ENCODE results near the gene PKN3. TPM values are rescaled to one million over a fixed set of nuclear protein-coding genes. Genes with fewer than 3 reads are reported as not detected.

PKN3 gene
- total RNA-seq, 1 donor from 2014 or later: 13.4 TPM

DNA sequence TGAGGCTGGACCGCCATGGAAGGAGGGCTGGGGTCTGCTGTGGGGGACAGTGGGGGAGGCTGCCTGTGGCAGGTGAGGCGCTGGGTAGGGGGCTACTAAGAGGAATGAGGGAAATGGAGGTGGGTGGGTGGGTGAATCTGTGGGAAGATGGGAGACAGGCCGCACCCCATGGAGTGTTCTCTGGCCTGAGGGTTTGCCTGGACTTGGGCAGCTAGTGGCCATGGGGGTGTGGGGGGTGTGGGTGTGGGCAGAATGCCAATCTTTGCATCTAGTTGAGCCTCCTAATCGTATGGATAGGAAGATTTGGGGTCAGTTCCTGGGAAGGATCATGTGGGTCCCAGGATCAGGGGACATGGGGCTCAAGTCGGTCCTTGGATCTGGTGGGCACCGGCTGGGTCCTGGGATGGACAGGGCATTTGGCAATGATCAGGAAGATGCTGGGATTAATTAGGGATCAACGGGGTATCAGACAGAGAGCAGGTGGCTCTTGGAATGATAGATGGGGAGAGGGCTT is 21.1 kb downstream of the PKN3 start:
- Histone ChIP-seq H3K27me3 (no peaks in the 10 kb centered on the region), H3K4me1 (no peaks in the 10 kb centered on the region), H3K27ac (peak overlapping the region; percentile 82), H3K9me3 (no peaks in the 10 kb centered on the region), H3K36me3 (peaks cover 4% of the 10 kb centered on the region), H3K4me3 (peak overlapping the region; percentile 87)
- intact Hi-C loops (cut with DNase I): no loop called here
- TF ChIP-seq, protein P1, sequence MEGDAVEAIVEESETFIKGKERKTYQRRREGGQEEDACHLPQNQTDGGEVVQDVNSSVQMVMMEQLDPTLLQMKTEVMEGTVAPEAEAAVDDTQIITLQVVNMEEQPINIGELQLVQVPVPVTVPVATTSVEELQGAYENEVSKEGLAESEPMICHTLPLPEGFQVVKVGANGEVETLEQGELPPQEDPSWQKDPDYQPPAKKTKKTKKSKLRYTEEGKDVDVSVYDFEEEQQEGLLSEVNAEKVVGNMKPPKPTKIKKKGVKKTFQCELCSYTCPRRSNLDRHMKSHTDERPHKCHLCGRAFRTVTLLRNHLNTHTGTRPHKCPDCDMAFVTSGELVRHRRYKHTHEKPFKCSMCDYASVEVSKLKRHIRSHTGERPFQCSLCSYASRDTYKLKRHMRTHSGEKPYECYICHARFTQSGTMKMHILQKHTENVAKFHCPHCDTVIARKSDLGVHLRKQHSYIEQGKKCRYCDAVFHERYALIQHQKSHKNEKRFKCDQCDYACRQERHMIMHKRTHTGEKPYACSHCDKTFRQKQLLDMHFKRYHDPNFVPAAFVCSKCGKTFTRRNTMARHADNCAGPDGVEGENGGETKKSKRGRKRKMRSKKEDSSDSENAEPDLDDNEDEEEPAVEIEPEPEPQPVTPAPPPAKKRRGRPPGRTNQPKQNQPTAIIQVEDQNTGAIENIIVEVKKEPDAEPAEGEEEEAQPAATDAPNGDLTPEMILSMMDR (IDR thresholded peaks at IDR 0.05): no peak
- no peak for DNase-seq
- no peak for ATAC-seq

DNA sequence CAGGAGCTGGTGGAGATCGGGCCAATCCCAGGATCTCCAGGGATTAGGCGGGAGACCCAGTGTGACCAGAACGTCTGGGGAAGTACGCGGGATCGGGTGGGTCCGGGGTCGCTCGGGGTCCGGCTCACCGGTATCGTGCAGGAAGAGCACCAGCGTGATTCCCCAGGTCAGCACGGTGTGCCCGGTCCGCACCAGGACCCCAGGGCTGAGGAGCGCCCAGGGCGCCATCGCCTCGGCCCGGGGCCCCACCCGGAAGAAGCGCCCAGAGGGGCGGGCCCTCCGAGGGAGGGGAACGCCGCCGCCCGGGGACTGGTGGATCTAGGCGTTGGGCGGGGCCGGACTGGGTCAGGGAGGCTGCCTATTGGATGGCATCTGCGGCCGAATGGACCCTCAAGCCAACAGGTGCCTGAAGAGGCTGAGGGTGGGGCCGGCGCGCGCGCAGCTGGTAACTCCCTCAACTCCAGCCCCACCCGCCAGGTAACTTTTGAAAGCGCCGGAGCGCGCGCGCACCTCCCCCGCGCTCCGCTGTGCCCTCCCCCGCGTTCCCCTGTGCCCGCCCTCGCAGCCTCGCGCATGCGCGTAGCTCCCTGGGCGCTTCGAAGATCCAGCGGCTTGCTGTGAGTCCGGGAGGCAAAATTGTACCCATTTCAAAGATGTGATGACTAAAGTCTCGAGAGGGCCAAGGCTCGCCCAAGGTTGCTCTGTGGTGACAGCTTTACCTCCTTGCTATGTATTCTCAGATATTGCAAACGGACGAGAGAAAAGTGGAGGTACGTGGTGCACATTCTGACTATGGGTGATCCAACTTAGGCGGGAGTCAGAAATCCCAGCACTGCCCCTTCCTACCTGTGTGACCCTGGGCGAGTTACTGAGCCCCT is 21.8 kb downstream of the PKN3 start, which contains the start of gene ZDHHC12:
ZDHHC12 (minus strand) TSS at position 262 of the 878 bp plus-strand sequence; CDS start at position 228, 34 bp downstream.
- peak; percentile 100 for DNase-seq
- TF ChIP-seq, protein P1 (IDR thresholded peaks at IDR 0.05): no peak
- Histone ChIP-seq H3K4me1 (no peaks in the 10 kb centered on the region), H3K36me3 (peaks cover 4% of the 10 kb centered on the region), H3K9me3 (no peaks in the 10 kb centered on the region), H3K27me3 (no peaks in the 10 kb centered on the region), H3K27ac (peak within 1 kb of the TSS; percentile 82), H3K4me3 (peak within 1 kb of the TSS; percentile 87)
- intact Hi-C loops (cut with DNase I): no loop called here
- ATAC-seq: peak; percentile 97

DNA sequence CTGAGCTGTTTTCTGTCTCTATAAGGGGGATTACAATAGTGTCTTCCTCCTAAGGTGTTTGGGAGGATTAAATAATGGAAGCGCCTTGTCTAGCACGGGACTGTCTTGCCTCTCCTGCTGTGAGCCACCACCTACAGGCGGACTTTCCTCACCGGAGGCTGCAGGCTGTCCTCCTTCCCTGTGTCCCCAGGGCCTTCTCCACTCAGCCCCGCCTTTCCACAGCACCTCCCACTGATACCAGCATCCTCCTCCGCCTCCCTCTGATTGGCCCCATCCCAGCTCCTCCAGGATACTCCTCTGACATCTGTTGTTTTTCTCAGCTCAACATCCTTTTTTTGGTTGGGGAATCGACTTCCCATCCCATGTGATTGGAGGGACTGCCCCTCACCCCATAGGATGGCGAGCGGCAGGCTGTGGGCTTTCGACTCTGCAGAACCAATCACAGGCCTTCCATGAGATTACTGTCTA is 22.5 kb downstream of the PKN3 start:
- H3K4me1 ChIP-seq: no peaks in the 10 kb centered on the region
- H3K27me3 ChIP-seq: no peaks in the 10 kb centered on the region
- H3K36me3 ChIP-seq: peaks cover 4% of the 10 kb centered on the region
- DNase-seq (peak; percentile 77), ATAC-seq (peak; percentile 41)
- intact Hi-C loops (cut with DNase I): no loop called here
- peak overlapping the region; percentile 87 for H3K4me3 ChIP-seq
- TF ChIP-seq, protein P1 (IDR thresholded peaks at IDR 0.05): no peak
- peak overlapping the region; percentile 82 for H3K27ac ChIP-seq
- no peaks in the 10 kb centered on the region for H3K9me3 ChIP-seq

DNA sequence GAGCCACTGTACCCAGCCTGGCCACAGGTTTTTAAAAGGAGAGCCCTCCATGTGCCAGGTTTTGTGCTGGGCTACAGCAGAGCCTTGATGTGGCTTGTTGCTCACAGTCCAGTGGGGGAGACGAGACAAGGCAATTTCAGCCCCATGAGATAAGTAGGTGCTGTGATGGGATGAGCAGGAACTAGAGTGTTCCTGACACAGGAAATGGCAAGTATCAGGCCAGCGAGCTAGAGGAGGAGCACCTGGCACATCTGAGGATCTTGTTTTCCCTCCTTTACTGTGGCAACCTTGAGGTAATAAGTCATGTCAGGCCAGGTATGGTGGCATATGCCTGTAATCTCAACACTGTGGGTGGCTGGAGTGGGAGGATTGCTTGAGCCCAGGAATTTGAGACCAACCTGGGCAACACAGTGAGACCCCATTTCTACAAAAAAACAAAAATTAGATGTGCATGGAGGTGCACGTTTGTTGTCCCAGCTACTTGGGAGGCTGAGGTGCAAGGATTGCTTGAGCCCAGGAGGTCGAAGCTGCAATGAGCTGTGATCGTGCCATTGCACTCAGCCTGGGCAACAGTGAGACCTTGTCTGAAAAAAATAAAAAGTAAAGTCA is 25.4 kb downstream of the PKN3 start:
- DNase-seq: no peak
- H3K4me1 ChIP-seq: no peaks in the 10 kb centered on the region
- H3K36me3 ChIP-seq: peaks cover 4% of the 10 kb centered on the region
- H3K27me3 ChIP-seq: no peaks in the 10 kb centered on the region
- no peak overlapping the region for H3K4me3 ChIP-seq
- TF ChIP-seq, protein P1 (IDR thresholded peaks at IDR 0.05): no peak
- intact Hi-C loops (cut with DNase I): no loop called here
- H3K27ac ChIP-seq: no peak overlapping the region
- no peak for ATAC-seq
- no peaks in the 10 kb centered on the region for H3K9me3 ChIP-seq

DNA sequence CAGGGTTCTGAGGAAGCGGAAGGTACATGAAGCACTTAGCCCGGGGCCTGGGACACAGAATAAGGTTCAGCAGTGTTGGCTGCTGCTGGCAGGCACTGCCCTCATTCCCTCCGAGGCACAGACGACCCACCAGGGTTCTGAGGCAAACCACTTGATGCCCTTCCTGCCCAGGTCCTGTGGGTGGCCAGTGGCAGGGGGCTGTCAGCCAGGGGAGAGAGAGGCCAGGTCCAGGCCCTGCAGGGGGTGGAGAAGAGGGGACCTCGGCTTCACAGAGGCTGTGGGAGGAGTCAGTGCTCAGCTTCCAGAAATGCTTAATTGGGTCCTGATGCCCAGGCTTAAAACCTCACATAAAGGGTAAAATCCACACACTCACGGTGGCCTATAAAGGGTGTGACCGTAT is 26.0 kb downstream of the PKN3 start:
- Histone ChIP-seq H3K4me3 (no peak overlapping the region), H3K4me1 (no peaks in the 10 kb centered on the region), H3K27me3 (no peaks in the 10 kb centered on the region), H3K36me3 (peaks cover 6% of the 10 kb centered on the region), H3K9me3 (no peaks in the 10 kb centered on the region), H3K27ac (no peak overlapping the region)
- intact Hi-C loops (cut with DNase I): no loop called here
- no peak for ATAC-seq
- DNase-seq: no peak
- TF ChIP-seq, protein P1 (IDR thresholded peaks at IDR 0.05): no peak

Data from upper lobe of right lung (tissue), 1 donor.